A673 (cell line): ENCODE data around the gene TMEM72. TPM values are rescaled to one million over a fixed set of nuclear protein-coding genes. Genes with fewer than 3 reads are reported as not detected.

Source experiments
- BruUV-seq: library from RNA; stranded (reverse); fragments of 400-500 nt; replicated peaks from 2 replicates; lab custom pipeline; 2021; lab: Mats Ljungman, UMichigan
- CTCF ChIA-PET: fragments of 300-600 bp; sonication (Branson Sonifier 250); formaldehyde crosslinking; loops from one replicate; lab custom pipeline; 2022; ENCODE audit warnings: antibody characterized with exemption; lab: Charles Lee
- POLR2A ChIA-PET: fragments of 300-600 bp; sonication (Branson Sonifier 250); formaldehyde crosslinking; loops from one replicate; lab custom pipeline; 2022; ENCODE audit warnings: antibody characterized with exemption; ENCODE audit not compliant: low non-redundant PET; lab: Charles Lee
- DNase-seq: peaks from one replicate; pipeline ENCODE4 v3.0.0-alpha.2; 2015; ENCODE audit warnings: low spot score
- H3K27ac ChIP-seq: fragments of 200-600 bp; sonication (generic); 2 replicates; pipeline ENCODE4 v1.5.1; 2016; ENCODE audit warnings: mixed run types, low read depth, mild to moderate bottlenecking, mixed read lengths, antibody characterized with exemption, low read length; ENCODE audit not compliant: poor library complexity, severe bottlenecking
- H3K27me3 ChIP-seq: fragments of 200-600 bp; sonication (generic); replicated peaks from 2 replicates; pipeline ENCODE4 v1.6.1; 2017; ENCODE audit warnings: mixed run types, low read depth, mild to moderate bottlenecking, mixed read lengths, antibody characterized with exemption, low read length; ENCODE audit not compliant: insufficient read depth, poor library complexity
- H3K36me3 ChIP-seq: fragments of 200-600 bp; sonication (generic); 2 replicates; pipeline ENCODE4 v1.6.1; 2016; ENCODE audit warnings: mixed run types, mild to moderate bottlenecking, mixed read lengths, antibody characterized with exemption, low read length; ENCODE audit not compliant: insufficient read depth, poor library complexity, severe bottlenecking
- H3K4me1 ChIP-seq: fragments of 200-600 bp; sonication (generic); 2 replicates; pipeline ENCODE4 v1.6.1; 2017; ENCODE audit warnings: mixed run types, mild to moderate bottlenecking, mixed read lengths, antibody characterized with exemption, low read length; ENCODE audit not compliant: insufficient read depth, poor library complexity, severe bottlenecking
- H3K4me3 ChIP-seq: fragments of 200-600 bp; sonication (generic); 2 replicates; pipeline ENCODE4 v1.5.1; 2016; ENCODE audit warnings: low read depth, mixed run types, mild to moderate bottlenecking, mixed read lengths, low read length; ENCODE audit not compliant: poor library complexity, severe bottlenecking
- H3K9me3 ChIP-seq: fragments of 200-600 bp; sonication (generic); 2 replicates; pipeline ENCODE4 v1.6.1; 2016; ENCODE audit warnings: mixed run types, low read depth, mild to moderate bottlenecking, mixed read lengths, antibody characterized with exemption, low read length; ENCODE audit not compliant: poor library complexity, severe bottlenecking
- CTCF ChIP-seq: fragments of 300-800, 200-600 bp; sonication (generic); conservative IDR thresholded peaks from 2 replicates; pipeline ENCODE4 v1.5.1; 2017; ENCODE audit warnings: low read depth, mild to moderate bottlenecking, antibody characterized with exemption, low read length, moderate library complexity, mixed read lengths
- EZH2 ChIP-seq: fragments of 200-600 bp; sonication (generic); IDR thresholded peaks from 2 replicates; pipeline ENCODE4 v1.6.1; 2017; ENCODE audit warnings: borderline replicate concordance, low read depth, mild to moderate bottlenecking, mixed read lengths, antibody characterized with exemption, low read length; ENCODE audit not compliant: poor library complexity, severe bottlenecking
- intact Hi-C: fragments of 100-400 bp; cut with micrococcal nuclease; formaldehyde crosslinking; loops from one replicate; pipeline ENCODE4 v1.10.0; 2022; ENCODE audit not compliant: unreplicated experiment
- total RNA-seq: library from RNA; stranded (reverse); gene quantifications from 2 replicates; pipeline ENCODE4 v1.2.3, GENCODE V29; 2021

The TMEM72 gene
- total RNA-seq, 1 experiment from 2014 or later, result 0.80 TPM

GRCh38 chr10:44894691-44895090 lies 16.4 kb upstream of the TMEM72 start:
- no peak overlapping the region for H3K4me3 ChIP-seq
- POLR2A ChIA-PET, result no interaction called here
- BruUV-seq, result no TSS peak

GRCh38 chr10:44895280-44895679 lies 15.9 kb upstream of the TMEM72 start:
- TF ChIP-seq EZH2 (no peak), CTCF (no peak)
- ChIA-PET CTCF (no interaction called here), POLR2A (no interaction called here)
- no peak for DNase-seq
- Histone ChIP-seq H3K4me1 (no peaks in the 10 kb centered on the region), H3K27me3 (no peaks in the 10 kb centered on the region), H3K9me3 (no peaks in the 10 kb centered on the region), H3K27ac (no peak overlapping the region), H3K4me3 (no peak overlapping the region), H3K36me3 (no peaks in the 10 kb centered on the region)
- intact Hi-C loops, result no loop called here
- no TSS peak for BruUV-seq

More at GRCh38 chr10:44894691-44895090, 16.4 kb upstream of the TMEM72 start:
- intact Hi-C loops, result no loop called here
- Histone ChIP-seq H3K4me1 (no peaks in the 10 kb centered on the region), H3K27ac (no peak overlapping the region), H3K36me3 (no peaks in the 10 kb centered on the region), H3K9me3 (no peaks in the 10 kb centered on the region), H3K27me3 (no peaks in the 10 kb centered on the region)
- DNase-seq, result no peak
- CTCF ChIA-PET, result no interaction called here
- TF ChIP-seq EZH2 (no peak), CTCF (no peak)

- ChIA-PET POLR2A (no interaction called here), CTCF (no interaction called here)
- Histone ChIP-seq H3K27ac (no peak overlapping the region), H3K9me3 (no peaks in the 10 kb centered on the region), H3K27me3 (no peaks in the 10 kb centered on the region), H3K36me3 (no peaks in the 10 kb centered on the region), H3K4me1 (peaks cover 2% of the 10 kb centered on the region), H3K4me3 (no peak overlapping the region)
- BruUV-seq, result no TSS peak
- TF ChIP-seq CTCF (no peak), EZH2 (no peak)
- intact Hi-C loops, result no loop called here
- DNase-seq, result no peak
Observed at GRCh38 chr10:44897049-44897448, 14.1 kb upstream of the TMEM72 start.
